CD4-positive, alpha-beta T cell (primary cell): ENCODE results near the gene FABP7. TPM values are rescaled to one million over a fixed set of nuclear protein-coding genes. Genes with fewer than 3 reads are reported as not detected.
"Not testable (repeated sequence)": the region's sequence is repeated elsewhere in the genome, so short reads cannot be mapped to it uniquely, and the experiment has no call there.

Experiments
- ATAC-seq: fragments of 200-7000 bp; cut with Tn5 transposase; one replicate; pipeline ENCODE4 v1.10.0; 2022; ENCODE audit warnings: mild to moderate bottlenecking; ENCODE audit not compliant: poor library complexity
- CTCF ChIA-PET: fragments of 350-600 bp; sonication (Branson Sonifier 250); formaldehyde crosslinking; loops from one replicate; lab custom pipeline; 2021; ENCODE audit warnings: antibody characterized with exemption, inconsistent platforms; lab: Charles Lee
- POLR2A ChIA-PET: fragments of 350-600 bp; sonication (Branson Sonifier 250); formaldehyde crosslinking; loops from one replicate; lab custom pipeline; 2021; ENCODE audit warnings: antibody characterized with exemption, inconsistent platforms; lab: Charles Lee
- DNase-seq, 14 experiments: peaks; one replicate each; pipeline ENCODE4 v3.0.0-alpha.2; 2013 to 2020; ENCODE audit warnings: mixed read lengths in 2 of 14
- H3K27ac ChIP-seq, 2 donors: one replicate each; pipeline versions ENCODE4 v1.5.1 to v1.7.0; 2013; ENCODE audit warnings: low read length in 2 of 2, low read depth in 1 of 2, mild to moderate bottlenecking in 1 of 2
- H3K27me3 ChIP-seq, 2 experiments: 1 replicate in 1 of 2; 2 replicates in 1 of 2; pipeline versions ENCODE4 v1.6.1 to v1.7.0; 2013; ENCODE audit warnings: low read length in 2 of 2, control low read depth in 1 of 2, mild to moderate bottlenecking in 1 of 2, moderate library complexity in 1 of 2; ENCODE audit not compliant: insufficient read depth in 2 of 2, control insufficient read depth in 1 of 2
- H3K36me3 ChIP-seq: one replicate; pipeline ENCODE4 v1.6.1; 2013; ENCODE audit warnings: low read length, control low read depth; ENCODE audit not compliant: insufficient read depth
- H3K4me1 ChIP-seq: one replicate; pipeline ENCODE4 v1.6.1; 2013; ENCODE audit warnings: low read length, control low read depth; ENCODE audit not compliant: insufficient read depth
- H3K4me3 ChIP-seq: one replicate; pipeline ENCODE4 v1.5.1; 2013; ENCODE audit warnings: mild to moderate bottlenecking, low read length, moderate library complexity
- H3K9me3 ChIP-seq, 2 experiments: 1 replicate in 1 of 2; 2 replicates in 1 of 2; pipeline versions ENCODE4 v1.6.1 to v1.7.0; 2013; ENCODE audit warnings: low read length in 2 of 2, mild to moderate bottlenecking in 2 of 2, control low read depth in 1 of 2, moderate library complexity in 1 of 2; ENCODE audit not compliant: control insufficient read depth in 1 of 2, insufficient read depth in 1 of 2
- H3K27ac Mint-ChIP-seq: one replicate; pipeline ENCODE4 v1.8.0; 2020; ENCODE audit warnings: mixed read lengths
- H3K27me3 Mint-ChIP-seq: one replicate; pipeline ENCODE4 v1.8.0; 2021; ENCODE audit warnings: mixed read lengths
- H3K36me3 Mint-ChIP-seq: one replicate; pipeline ENCODE4 v1.8.0; 2021; ENCODE audit warnings: low read depth, mixed read lengths
- H3K4me1 Mint-ChIP-seq: one replicate; pipeline ENCODE4 v1.8.0; 2021; ENCODE audit warnings: low read depth, mixed read lengths
- H3K4me3 Mint-ChIP-seq: one replicate; pipeline ENCODE4 v1.8.0; 2020; ENCODE audit warnings: mild to moderate bottlenecking, mixed read lengths
- H3K9me3 Mint-ChIP-seq: one replicate; pipeline ENCODE4 v1.8.0; 2020; ENCODE audit warnings: mixed read lengths
- intact Hi-C, 2 experiments: fragments of 100-400 bp; cut with DNase I in 1 of 2; cut with micrococcal nuclease in 1 of 2; formaldehyde crosslinking; loops; one replicate each; pipeline versions ENCODE4 v1.15.1 to v1.9.0; 2023 to 2025; cut with DNase I, micrococcal nuclease
- total RNA-seq, 174 experiments: library from RNA in 2 of 174; stranded (reverse) in 2 of 174; gene quantifications; one replicate each; pipeline ENCODE4 v1.2.3 and lab custom pipeline; 2021 to 2026
- TF ChIP-seq, protein P1 (sequence below): fragments of 200-600 bp; IDR thresholded peaks from one replicate; pipeline ENCODE4 v1.8.0; 2022; ENCODE audit warnings: antibody characterized with exemption, mild to moderate bottlenecking

Gene FABP7
- total RNA-seq, 2 experiments from 2014 or later, result not detected

GRCh38 chr6:122747573-122747972, 31.9 kb upstream of the FABP7 start:
- Mint-ChIP-seq H3K27me3 (no peaks in the 10 kb centered on the region), H3K27ac (no peak overlapping the region), H3K4me1 (peaks cover 13% of the 10 kb centered on the region), H3K9me3 (no peaks in the 10 kb centered on the region), H3K36me3 (no peaks in the 10 kb centered on the region), H3K4me3 (no peak overlapping the region)
- ChIA-PET CTCF (no interaction called here), POLR2A (no interaction called here)
- Histone ChIP-seq H3K9me3 (no peaks in the 10 kb centered on the region), H3K4me3 (no peak overlapping the region), H3K36me3 (no peaks in the 10 kb centered on the region), H3K27ac (no peak overlapping the region), H3K4me1 (peaks cover 3% of the 10 kb centered on the region), H3K27me3 (no peaks in the 10 kb centered on the region)
- intact Hi-C loops, result no loop called here
- no peak for ATAC-seq
- TF ChIP-seq, protein P1, sequence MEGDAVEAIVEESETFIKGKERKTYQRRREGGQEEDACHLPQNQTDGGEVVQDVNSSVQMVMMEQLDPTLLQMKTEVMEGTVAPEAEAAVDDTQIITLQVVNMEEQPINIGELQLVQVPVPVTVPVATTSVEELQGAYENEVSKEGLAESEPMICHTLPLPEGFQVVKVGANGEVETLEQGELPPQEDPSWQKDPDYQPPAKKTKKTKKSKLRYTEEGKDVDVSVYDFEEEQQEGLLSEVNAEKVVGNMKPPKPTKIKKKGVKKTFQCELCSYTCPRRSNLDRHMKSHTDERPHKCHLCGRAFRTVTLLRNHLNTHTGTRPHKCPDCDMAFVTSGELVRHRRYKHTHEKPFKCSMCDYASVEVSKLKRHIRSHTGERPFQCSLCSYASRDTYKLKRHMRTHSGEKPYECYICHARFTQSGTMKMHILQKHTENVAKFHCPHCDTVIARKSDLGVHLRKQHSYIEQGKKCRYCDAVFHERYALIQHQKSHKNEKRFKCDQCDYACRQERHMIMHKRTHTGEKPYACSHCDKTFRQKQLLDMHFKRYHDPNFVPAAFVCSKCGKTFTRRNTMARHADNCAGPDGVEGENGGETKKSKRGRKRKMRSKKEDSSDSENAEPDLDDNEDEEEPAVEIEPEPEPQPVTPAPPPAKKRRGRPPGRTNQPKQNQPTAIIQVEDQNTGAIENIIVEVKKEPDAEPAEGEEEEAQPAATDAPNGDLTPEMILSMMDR, result no peak
- DNase-seq, result peak in 2 of 14 experiments; percentile 15 to 20

DNA sequence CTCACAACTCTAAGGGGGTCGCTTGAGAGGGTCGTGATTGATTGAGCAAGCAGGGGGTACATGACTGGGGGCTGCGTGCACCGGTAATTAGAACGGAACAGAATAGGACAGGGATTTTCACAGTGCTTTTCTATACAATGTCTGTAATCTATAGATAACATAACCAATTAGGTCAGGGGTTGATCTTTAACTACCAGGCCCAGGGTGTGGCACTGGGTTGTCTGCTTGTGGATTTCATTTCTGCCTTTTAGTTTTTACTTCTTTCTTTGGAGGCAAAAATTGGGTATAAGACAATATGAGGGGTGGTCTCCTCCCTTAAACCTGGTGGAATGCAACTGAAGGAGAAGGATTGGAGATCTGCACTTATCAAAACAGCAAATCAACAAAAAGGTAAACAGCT, 30.6 kb upstream of the FABP7 start:
- H3K4me3 ChIP-seq, DNase-seq, H3K9me3 ChIP-seq, H3K36me3 ChIP-seq, CTCF ChIA-PET, H3K27ac ChIP-seq, H3K4me1 ChIP-seq, H3K27me3 ChIP-seq, POLR2A ChIA-PET, H3K4me3 Mint-ChIP-seq, intact Hi-C loops, H3K27ac Mint-ChIP-seq, H3K9me3 Mint-ChIP-seq, H3K36me3 Mint-ChIP-seq, ATAC-seq, H3K27me3 Mint-ChIP-seq: not testable (repeated sequence)
- peaks cover 21% of the 10 kb centered on the region for H3K4me1 Mint-ChIP-seq

GRCh38 chr6:122749451-122750050, 30.0 kb upstream of the FABP7 start:
- H3K9me3 ChIP-seq, result no peaks in the 10 kb centered on the region
- TF ChIP-seq, protein P1, result no peak
- H3K27me3 ChIP-seq, result no peaks in the 10 kb centered on the region
- no peak overlapping the region for H3K4me3 ChIP-seq
- Mint-ChIP-seq H3K27me3 (no peaks in the 10 kb centered on the region), H3K4me3 (no peak overlapping the region), H3K27ac (no peak overlapping the region), H3K36me3 (no peaks in the 10 kb centered on the region), H3K4me1 (peaks cover 21% of the 10 kb centered on the region), H3K9me3 (no peaks in the 10 kb centered on the region)
- POLR2A ChIA-PET, result no interaction called here
- H3K4me1 ChIP-seq, result peaks cover 3% of the 10 kb centered on the region
- H3K36me3 ChIP-seq, result no peaks in the 10 kb centered on the region
- DNase-seq (no peak), ATAC-seq (no peak)
- intact Hi-C loops, result no loop called here
- CTCF ChIA-PET, result no interaction called here
- H3K27ac ChIP-seq, result no peak overlapping the region

GRCh38 chr6:122751326-122751725, 28.2 kb upstream of the FABP7 start:
- no peaks in the 10 kb centered on the region for H3K9me3 ChIP-seq
- DNase-seq, result peak in 1 of 14 experiments; percentile 45
- intact Hi-C loops, result no loop called here
- H3K4me3 ChIP-seq, result no peak overlapping the region
- H3K4me1 Mint-ChIP-seq, result peaks cover 21% of the 10 kb centered on the region
- H3K4me3 Mint-ChIP-seq, result no peak overlapping the region
- no peak overlapping the region for H3K27ac ChIP-seq
- ChIA-PET POLR2A (interaction anchor here (0.7 kb wide), 1 partner anchor 26 kb away, joined by 3 read pairs; no protein-coding TSS in a partner anchor), CTCF (no interaction called here)
- TF ChIP-seq, protein P1, result no peak
- H3K27ac Mint-ChIP-seq, result peak overlapping the region; percentile 12
- ATAC-seq, result no peak
- H3K27me3 ChIP-seq, result no peaks in the 10 kb centered on the region
- no peaks in the 10 kb centered on the region for H3K9me3 Mint-ChIP-seq
- H3K36me3 ChIP-seq, result no peaks in the 10 kb centered on the region
- no peaks in the 10 kb centered on the region for H3K27me3 Mint-ChIP-seq
- peaks cover 3% of the 10 kb centered on the region for H3K4me1 ChIP-seq
- H3K36me3 Mint-ChIP-seq, result no peaks in the 10 kb centered on the region
